IMR-90 (cell line): ENCODE measurements around the gene PNKD.

Experiments
- BHLHE40 ChIP-seq: fragments of 150-350 bp; IDR thresholded peaks from 2 replicates; pipeline ENCODE4 v1.6.1; 2016; ENCODE audit warnings: mild to moderate bottlenecking, low read depth, low read length
- CTCF ChIP-seq: conservative IDR thresholded peaks from 2 replicates; pipeline ENCODE4 v1.5.1; 2012; ENCODE audit warnings: mild to moderate bottlenecking, low read depth, low read length, improper control_type of control experiment
- ELK1 ChIP-seq: fragments of 150-350 bp; IDR thresholded peaks from 2 replicates; pipeline ENCODE4 v1.6.1; 2016; ENCODE audit warnings: low read depth, mild to moderate bottlenecking, low read length, moderate library complexity, borderline replicate concordance
- MAZ ChIP-seq: IDR thresholded peaks from 2 replicates; pipeline ENCODE4 v1.6.1; 2012; ENCODE audit warnings: low read depth, mild to moderate bottlenecking, low read length, improper control_type of control experiment, moderate library complexity, borderline replicate concordance
- NFE2L2 ChIP-seq: fragments of 150-350 bp; IDR thresholded peaks from 2 replicates; pipeline ENCODE4 v1.6.1; 2016; ENCODE audit warnings: low read depth, mild to moderate bottlenecking, low read length
- POLR2A ChIP-seq: IDR thresholded peaks from 2 replicates; pipeline ENCODE4 v1.6.1; 2012; ENCODE audit warnings: mild to moderate bottlenecking, low read depth, low read length
- RCOR1 ChIP-seq: IDR thresholded peaks from 2 replicates; pipeline ENCODE4 v1.6.1; 2012; ENCODE audit warnings: mild to moderate bottlenecking, low read length, improper control_type of control experiment; ENCODE audit not compliant: insufficient replicate concordance
- RFX5 ChIP-seq: IDR thresholded peaks from 2 replicates; pipeline ENCODE4 v1.8.0; 2012; ENCODE audit warnings: low read depth, mild to moderate bottlenecking, low read length, moderate library complexity
- SMC3 ChIP-seq: fragments of 150-350 bp; IDR thresholded peaks from 2 replicates; pipeline ENCODE4 v1.6.1; 2016; ENCODE audit warnings: low read depth, mild to moderate bottlenecking, antibody characterized with exemption, low read length, moderate library complexity
- USF2 ChIP-seq: fragments of 150-350 bp; IDR thresholded peaks from 2 replicates; pipeline ENCODE4 v1.6.1; 2017; ENCODE audit warnings: mild to moderate bottlenecking, antibody characterized with exemption, low read length, low read depth

GRCh38 chr2:218271865-218272530 lies 1.7 kb downstream of the PNKD start:
- TF ChIP-seq USF2 (no peak), NFE2L2 (no peak), BHLHE40 (no peak), CTCF (no peak), POLR2A (no peak), MAZ (no peak), RFX5 (no peak), SMC3 (no peak), ELK1 (no peak), RCOR1 (no peak)
